TTC549 (cell line): ENCODE measurements around the gene FAM83B.
"Not testable (repeated sequence)": the region's sequence is repeated elsewhere in the genome, so short reads cannot be mapped to it uniquely, and the experiment has no call there.

Source experiments
- FAIRE-seq: peaks from 2 replicates; lab custom pipeline; 2012; peaks lifted over from hg19 to GRCh38; lab: Jason Lieb, UNC

The FAM83B gene, protein sequence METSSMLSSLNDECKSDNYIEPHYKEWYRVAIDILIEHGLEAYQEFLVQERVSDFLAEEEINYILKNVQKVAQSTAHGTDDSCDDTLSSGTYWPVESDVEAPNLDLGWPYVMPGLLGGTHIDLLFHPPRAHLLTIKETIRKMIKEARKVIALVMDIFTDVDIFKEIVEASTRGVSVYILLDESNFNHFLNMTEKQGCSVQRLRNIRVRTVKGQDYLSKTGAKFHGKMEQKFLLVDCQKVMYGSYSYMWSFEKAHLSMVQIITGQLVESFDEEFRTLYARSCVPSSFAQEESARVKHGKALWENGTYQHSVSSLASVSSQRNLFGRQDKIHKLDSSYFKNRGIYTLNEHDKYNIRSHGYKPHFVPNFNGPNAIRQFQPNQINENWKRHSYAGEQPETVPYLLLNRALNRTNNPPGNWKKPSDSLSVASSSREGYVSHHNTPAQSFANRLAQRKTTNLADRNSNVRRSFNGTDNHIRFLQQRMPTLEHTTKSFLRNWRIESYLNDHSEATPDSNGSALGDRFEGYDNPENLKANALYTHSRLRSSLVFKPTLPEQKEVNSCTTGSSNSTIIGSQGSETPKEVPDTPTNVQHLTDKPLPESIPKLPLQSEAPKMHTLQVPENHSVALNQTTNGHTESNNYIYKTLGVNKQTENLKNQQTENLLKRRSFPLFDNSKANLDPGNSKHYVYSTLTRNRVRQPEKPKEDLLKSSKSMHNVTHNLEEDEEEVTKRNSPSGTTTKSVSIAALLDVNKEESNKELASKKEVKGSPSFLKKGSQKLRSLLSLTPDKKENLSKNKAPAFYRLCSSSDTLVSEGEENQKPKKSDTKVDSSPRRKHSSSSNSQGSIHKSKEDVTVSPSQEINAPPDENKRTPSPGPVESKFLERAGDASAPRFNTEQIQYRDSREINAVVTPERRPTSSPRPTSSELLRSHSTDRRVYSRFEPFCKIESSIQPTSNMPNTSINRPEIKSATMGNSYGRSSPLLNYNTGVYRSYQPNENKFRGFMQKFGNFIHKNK

DNA sequence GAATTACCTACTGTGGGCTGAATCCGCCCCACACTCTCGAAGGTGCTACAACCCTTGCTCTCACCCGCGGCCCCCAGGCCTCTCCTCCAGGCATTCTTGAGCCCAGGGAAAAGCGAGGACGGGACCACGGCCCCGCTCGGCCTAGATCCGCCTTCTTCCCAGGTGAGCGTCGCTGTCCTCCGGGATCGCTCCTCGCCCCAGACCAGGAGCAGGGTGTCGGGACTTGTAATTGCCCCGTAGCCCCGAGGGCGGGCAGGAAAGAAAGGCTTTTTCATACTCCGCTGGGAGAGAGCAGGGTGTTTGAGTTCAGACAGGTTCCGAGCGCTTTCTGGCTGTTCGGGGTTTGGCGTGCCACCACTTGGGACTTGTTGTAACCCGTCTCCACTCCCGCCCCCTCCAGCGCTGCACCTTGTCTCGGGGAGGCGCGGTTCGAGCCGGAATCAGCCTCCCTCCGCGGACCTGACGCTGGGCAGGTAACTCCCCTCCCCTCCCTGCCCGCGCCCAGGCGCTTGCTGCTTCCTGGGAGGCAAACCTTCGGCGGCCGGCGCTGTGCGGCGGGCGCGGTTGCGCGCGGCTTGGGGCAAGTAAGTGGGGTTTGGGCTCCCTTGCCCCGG, at the start of gene FAM83B:
FAM83B (plus strand) TSS at position 529 of the 614 bp plus-strand sequence. CDS start 23,476 bp downstream, outside the sequence.
- no peak for FAIRE-seq

DNA sequence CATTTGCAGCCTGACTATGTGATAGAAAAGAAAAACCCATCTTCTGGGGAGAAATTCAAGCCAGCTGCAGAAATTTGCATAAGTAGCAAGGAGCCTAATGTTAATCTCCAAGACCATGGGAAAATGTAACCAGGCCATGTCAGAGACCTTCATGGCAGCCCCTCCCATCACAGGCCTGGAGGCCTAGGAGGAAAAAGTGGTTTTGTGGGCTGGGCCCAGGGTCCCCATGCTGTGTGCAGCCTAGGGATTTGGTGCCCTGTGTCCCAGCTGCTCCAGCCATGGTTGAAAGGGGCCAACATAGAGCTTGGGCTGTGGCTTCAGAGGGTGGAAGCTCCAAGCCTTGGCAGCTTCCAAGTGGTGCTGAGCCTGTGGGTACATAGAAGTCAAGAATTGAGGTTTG, 49.7 kb upstream of the FAM83B start:
- FAIRE-seq: not testable (repeated sequence)

DNA sequence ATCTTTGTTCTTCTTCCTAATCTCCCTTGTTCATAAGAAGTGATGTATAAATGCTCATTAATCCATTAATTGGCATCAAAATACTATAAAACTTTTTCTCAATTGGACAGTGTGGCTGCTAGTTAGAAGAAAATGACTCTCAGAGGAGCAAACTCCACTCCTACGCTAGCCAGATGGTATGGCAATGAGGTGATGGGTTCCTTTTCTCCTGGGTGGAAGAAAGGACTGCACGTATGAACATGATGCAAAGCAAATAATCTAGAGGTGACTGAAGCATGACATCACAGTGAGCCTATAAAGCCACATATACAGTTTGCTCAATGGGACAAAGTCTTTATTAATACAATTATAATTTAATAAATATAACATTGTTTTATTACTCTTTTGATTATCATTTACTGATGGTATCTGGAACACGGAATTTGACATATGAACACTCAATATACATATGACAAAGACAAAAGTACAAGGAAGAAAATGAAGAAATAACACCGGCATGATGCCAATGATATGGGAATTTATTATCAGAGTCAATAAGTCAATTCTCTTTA, 46.4 kb upstream of the FAM83B start:
- no peak for FAIRE-seq

DNA sequence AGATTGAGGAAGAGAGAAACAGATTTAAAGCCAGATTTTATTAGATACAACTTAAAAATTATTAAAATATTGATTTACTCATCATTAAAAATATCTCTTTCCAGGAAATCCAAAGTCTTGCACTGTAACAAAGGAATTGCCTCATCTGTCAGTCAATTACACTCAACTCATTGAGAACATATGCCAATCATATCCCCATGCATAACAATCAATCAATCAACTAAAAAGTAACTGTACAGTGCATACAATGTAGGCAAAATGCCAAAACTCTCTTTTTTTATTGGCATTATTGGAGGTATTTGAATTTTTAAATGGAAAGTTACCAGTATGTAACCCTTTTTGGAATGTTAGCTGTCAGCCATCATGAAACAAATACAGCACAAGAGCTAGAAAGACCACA, 45.3 kb upstream of the FAM83B start:
- no peak for FAIRE-seq

DNA sequence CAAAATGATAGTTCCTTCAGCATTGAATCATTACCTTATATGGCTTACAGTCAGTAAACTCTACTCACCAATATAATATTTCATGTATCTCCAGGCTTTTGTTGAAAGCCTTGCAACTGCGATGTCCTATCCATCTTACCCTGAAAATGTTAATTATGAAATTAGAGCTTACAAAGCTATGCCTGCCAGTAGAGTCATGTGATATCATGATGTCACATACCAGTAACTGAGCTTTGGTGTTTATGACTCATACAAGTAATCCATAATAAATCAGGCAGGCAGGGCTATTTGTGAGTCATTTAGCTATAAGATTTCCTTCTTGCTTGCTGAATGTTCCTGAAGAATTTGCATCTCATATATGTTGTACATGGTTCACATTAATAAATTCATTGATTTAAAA, 44.9 kb upstream of the FAM83B start:
- FAIRE-seq: no peak

DNA sequence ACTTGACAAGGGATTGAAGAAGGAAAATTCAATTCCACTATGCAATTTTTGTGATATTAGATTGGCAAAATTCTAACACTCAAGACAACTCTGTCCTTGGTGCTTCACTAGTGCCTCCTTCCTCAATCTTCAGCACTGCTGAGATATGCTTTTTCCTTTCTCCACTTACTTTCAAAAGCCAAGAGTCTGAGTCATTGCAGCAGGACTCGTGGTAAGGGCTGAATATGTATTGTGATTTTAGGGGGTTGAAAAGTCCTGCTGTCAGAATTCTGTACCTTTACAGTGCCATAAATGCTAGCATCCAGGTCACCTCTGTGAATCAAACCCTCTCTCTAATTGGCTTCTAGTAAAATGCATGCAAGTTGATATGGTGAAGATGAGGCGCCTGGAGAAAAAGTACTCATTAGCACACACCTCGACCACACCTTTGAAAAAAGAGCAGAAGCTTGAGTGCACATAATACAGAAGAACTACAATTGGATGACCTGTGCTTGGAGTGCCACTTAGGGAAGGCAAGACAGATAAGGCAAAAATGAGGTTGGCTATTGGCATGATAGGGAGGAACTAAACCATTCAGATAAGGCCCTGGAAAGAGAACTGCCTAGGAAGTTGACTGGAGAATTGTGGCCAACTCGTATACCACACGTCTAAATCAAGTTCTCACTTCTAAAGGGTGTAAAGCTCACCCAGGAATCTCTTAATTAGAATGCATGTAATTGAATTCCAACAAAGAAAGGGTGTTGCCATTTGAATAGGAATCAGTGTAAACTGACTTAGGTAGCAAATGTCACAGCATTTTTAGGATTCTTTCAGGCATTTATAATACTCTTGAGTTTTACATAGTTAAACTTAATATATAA, 43.6 kb upstream of the FAM83B start:
- FAIRE-seq: no peak

DNA sequence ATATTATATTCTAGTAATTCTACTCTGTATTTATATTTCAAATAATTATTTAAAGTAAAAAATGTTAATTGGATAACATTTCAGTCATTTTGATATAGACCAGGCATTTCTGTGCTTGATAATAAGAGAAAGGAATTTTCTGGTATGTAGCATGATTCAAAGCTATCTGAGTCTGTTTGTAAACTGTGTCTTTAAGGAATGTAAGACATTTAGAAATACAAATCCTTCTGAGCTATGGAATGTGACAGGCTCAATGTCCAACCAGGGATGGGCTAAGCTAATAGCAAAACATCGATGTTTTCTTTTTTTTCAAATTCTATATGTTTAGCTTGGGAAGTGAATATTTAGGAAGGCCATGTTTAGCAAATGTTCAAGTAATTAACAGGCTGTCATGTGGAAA, 41.5 kb upstream of the FAM83B start:
- no peak for FAIRE-seq

DNA sequence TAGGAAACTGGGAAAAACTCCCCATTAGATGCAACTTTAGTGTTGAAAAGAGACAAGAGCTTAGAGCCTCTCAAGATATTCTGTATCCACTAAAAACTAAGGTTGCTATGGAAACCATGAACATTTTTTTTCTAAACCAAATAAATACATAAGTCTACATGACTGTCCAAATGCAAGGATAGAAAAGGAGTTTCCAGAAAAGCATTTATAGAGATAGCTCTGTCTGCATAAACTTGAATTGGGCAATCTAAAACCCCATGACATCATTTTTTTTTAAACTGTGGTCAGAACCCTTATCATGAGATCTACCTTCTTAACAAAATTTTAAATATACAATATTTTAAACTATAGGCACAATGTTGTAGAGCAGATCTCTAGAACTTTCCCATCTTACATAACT, 36.4 kb upstream of the FAM83B start:
- FAIRE-seq: no peak

DNA sequence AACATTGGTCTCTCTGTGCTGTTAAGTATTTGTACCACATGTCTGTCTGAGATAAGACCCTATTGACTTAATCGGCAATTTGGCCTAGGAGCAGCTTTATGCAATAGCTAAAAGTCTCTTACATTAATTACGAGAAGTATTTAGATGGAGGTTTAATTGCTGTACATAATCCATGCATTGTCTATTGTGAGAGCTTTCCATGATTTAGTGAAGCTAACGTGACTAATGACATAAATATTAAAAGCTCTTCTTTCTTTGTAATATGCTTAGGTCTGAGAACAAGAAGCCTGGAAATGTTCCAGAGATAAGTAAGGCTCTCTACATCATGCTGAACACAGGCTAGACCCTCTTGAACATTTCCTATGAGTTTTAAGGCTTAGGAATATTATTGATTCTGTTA, 32.7 kb upstream of the FAM83B start:
- FAIRE-seq: no peak

DNA sequence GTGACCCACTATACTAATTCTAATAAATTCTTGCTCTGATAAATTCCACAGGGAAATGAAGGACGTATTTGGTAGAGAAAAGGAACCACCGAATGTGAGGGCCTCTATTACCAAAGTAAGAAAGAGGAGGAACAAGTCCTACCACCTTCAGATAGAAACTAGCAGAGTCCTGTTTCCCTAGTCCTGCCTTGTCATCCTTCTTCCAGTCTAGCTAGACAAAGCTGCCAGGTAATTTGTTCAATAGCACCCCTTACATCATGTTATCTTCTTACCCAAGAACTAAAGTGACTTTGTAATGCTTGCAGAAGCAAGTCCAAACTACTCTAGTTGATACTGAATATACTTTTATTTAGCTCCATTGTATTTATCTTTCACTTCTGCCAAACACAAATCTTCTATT, 29.3 kb upstream of the FAM83B start:
- no peak for FAIRE-seq

DNA sequence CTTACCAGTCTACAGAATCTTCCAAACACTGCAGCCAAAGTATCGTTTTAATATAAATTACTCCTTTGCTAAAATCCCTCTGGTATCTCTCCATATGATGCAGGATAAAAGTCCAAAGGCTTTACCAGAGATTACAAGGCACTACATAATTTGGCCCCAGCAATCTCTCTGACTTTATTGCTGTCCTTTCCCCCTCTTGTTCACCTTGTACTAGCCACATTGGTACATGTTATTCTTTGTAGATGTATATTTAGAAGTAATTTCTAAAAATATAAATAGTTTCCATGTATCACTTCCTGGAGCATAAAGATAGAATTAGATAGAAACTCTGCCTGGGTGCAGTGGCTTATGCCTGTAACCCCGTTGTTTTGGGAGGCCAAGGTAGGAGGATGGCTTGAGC, 28.7 kb upstream of the FAM83B start:
- no peak for FAIRE-seq

DNA sequence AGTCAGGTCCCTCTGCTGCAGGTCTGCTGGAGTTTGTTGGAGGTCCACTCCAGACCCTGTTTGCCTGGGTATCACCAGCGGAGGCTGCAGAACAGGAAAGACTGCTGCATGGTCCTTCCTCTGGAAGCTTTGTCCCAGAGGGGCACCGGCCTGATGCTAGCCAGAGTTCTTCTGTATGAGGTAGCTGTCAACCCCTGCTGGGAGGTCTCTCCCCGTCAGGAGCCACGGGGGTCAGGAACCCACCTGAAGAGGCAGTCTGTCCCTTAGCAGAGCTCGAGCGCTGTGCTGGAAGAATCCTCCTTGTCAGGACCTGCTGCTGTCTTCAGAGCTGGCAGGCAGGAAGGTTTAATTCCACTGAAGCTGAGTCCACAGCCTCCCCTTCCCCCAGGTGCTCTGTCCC, 22.3 kb upstream of the FAM83B start:
- FAIRE-seq: not testable (repeated sequence)

DNA sequence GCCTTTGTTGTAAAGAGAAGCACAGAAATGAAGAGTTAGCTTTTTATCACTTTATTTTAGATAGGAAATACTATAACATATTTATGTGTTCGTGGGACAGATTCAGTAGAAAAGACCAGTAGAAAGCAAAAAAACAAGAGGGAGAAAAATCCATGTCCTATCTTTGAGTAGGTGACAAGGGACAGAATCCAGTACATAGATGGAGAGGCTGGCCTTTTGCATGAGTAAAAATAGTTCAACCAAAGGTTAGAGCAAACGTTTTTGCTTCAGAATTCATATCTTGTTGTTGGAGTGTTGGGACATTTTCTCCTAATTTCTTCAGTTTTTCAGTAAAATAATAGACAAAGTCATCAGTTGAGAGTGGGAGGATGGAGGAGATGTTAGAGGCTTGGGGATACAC, 19.6 kb upstream of the FAM83B start:
- no peak for FAIRE-seq

DNA sequence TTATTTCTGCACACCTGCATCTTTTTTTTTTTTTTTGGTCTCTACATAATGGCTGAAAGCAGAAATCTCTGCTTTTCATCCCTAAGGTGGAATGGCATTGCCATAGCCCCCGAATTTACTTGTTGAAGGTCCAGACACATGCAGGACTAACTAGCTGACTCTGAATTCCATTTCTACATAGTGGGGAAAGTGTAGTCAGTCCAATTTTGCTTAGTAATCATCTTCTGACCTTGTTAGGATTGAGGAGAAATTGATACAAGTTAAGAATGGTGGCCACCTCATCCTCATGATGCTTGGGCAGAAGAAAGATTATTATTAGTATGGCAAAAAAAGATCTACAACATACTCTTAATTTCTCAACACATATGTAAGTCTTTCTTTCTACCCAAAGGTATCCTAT, 16.4 kb upstream of the FAM83B start:
- no peak for FAIRE-seq

DNA sequence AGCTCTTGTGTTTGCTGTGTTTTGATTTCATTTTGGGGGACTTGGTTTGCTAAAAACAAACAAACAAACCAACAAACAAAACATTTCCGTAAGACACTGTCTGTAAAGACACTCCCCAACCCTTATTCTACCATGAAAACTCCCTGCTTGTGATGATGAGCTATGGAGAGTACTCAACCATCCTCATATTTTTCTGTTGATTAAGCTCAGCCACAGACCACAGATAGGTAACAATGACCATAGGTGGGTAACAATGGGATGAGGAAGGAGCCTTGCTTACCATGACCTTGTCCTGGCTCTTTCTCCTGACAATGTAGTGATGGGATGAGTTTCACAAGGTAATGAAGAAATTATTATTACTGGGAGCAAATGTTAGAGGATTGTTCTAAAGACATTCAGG, 11.4 kb upstream of the FAM83B start:
- FAIRE-seq: no peak

DNA sequence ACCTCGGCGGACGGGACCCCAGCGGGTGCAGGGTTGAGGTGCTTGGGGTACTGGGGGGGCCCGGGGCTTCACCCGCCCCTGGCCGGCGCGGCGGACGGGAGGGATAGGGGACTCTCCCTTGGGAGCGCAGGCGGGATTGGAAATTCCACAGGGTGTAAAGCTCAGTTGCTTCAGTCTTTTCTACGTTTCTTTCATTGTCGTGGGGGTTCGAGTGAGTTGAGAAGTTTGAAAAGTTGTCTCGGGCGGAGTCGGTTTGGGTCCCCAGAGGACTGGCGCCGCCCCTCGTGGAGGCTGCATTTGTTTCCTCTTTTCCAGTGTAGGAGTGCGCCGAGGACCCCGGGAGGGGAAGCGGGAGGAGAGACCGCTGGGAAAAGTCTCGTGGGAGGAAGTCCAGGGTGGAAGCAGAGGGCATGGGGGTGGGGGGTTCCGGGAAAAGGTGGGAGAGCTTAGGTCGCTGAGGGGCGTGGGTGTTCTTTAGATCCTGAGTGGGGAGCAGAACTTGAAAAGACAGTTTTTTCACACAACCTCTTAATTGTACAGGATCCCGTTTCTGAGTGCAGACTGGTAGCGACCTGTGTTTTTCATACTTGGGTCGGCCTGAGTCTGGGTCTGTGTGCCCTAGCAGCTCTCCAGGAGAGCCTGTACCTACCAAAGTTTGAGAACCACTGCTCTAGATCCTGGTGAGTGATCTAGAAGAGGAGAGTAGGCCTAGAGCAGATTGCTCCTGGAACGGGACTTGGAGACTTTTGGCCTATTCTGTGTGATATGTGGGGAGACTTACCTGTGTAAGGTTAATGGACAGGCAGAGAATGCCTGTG, 495 bp downstream of the FAM83B start:
- FAIRE-seq: no peak

DNA sequence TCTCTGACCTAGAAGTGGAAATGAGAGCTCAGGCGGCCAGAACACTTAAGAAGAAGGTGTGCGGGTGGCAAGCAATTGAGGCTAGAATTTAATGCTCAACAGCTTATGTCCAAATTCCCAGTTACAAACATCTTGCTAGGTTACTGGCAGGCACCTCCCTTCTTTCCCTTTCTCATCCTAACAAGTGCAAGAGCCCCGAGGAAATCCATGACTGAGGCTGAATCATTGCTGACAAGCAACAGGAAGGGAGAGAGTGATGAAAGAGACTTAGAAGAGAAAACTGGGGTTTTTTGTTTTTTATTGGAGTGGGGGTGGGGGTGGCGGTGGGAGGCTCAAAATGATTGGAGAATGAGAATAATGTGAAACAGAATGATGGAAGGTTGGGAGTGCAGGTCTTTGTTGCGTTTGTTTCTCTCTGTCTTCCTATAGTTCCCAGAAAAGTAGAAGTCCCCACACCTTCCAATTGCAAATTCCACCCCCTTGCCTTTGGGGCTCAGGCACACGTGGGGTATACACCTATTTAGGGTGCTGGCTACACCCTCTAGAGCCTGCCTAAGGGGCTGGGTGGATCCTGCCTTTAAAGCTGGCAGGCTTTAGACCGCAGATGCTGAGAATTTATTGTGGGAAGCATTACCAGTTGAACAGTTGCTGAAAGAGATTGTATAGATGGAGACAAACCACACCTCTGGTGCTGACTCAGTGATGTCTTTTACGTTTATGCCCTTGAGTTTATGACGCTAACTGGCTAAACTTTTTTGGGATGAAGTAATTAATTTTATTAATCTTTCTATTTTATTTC, 1.4 kb downstream of the FAM83B start:
- no peak for FAIRE-seq

DNA sequence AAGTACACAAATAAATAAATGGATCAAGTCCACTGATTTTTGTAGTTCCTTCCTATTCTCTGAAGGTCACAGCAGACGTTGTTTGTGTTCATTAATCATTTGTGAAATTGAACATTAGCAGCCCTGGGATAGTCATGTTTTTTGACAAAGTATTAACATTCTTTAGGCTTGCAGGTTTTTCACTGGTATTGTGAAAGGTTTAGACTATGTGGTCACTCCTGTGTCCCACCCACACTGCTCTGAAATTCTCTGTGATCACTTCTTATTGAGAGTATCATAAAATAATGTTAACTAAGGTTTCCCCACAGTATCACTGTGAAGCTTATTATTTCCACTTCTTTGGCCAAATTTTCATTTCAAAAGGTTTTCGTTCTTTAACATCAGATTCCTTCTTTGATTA, 3.5 kb downstream of the FAM83B start:
- FAIRE-seq: no peak

DNA sequence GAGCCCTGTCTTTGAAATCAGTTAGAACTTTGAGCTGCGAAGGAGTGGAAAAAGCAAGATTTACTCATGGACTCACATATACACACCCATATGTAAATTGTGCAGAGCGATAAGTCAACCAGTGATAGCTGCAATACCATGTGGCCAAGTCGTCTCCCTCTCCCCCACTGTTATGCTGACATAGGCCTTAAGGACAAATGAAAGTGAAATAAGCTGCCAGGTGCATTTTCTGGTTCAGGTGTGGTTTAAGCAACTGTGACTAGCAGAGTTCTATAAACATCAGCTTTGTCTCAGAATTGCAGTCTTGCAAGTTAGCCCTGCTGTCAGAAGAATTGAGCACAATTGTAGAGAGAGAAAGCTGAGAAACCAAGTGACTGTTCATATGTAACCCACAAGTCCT, 9.6 kb downstream of the FAM83B start:
- no peak for FAIRE-seq

DNA sequence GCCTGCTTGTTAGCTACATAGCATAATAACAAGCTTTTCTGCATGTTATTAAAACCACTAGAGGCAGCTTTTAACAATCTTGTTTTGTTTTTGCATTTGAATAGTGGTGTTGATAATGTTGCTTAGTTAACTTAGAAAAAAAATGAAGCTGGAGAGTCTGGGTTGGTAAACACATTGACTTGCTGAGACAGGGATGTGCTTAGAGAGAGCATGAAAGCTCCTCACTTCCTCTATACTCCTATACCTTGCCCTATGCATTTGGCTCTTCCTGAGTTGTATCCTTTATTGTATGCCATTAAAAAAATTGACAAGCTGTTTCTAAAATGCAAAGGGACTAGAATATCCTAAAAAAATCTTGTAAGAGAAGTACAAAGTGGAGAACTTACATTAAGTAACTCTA, 13.6 kb downstream of the FAM83B start:
- no peak for FAIRE-seq
